GM12878 (cell line): ENCODE measurements around the gene TRAF3IP1. TPM values are rescaled to one million over a fixed set of nuclear protein-coding genes. Genes with fewer than 3 reads are reported as not detected.

Source experiments
- ATAC-seq: fragments of 200-7000 bp; cut with Tn5 transposase; 3 replicates; pipeline ENCODE4 v1.9.1; 2020; ENCODE audit warnings: mild to moderate bottlenecking, moderate library complexity
- BruUV-seq: library from RNA; stranded (reverse); fragments of 400-500 nt; replicated peaks from 2 replicates; lab custom pipeline; 2021; lab: Mats Ljungman, UMichigan
- CTCF ChIA-PET: fragments of 300-600 bp; sonication (Branson Sonifier 250); formaldehyde crosslinking; extraction: SDS; loops from one replicate; lab custom pipeline; 2021; ENCODE audit warnings: inconsistent platforms; lab: Yijun Ruan, JAX
- POLR2A ChIA-PET: fragments of 350-600 bp; formaldehyde crosslinking; extraction: SDS; loops from one replicate; lab custom pipeline; 2021; ENCODE audit warnings: inconsistent platforms; lab: Charles Lee
- RAD21 ChIA-PET: fragments of 300-600 bp; sonication (Branson Sonifier 250); formaldehyde crosslinking; loops from one replicate; lab custom pipeline; 2023; ENCODE audit warnings: antibody characterized with exemption; ENCODE audit not compliant: unreplicated experiment; lab: Charles Lee
- SMC1A ChIA-PET: fragments of 300-600 bp; sonication (Branson Sonifier 250); formaldehyde crosslinking; loops from one replicate; lab custom pipeline; 2023; ENCODE audit not compliant: unreplicated experiment, uncharacterized antibody; lab: Charles Lee
- DNase-seq: peaks from one replicate; pipeline ENCODE4 v3.0.0-alpha.2; 2011; ENCODE audit warnings: low read depth, low spot score
- FAIRE-seq: peaks from 3 replicates; lab custom pipeline; 2011; peaks lifted over from hg19 to GRCh38; lab: Jason Lieb, UNC
- H2AFZ ChIP-seq: 2 replicates; pipeline ENCODE4 v1.6.0; 2011; ENCODE audit warnings: low read depth, low read length, control low read depth; ENCODE audit not compliant: control insufficient read depth
- H3K27ac ChIP-seq: 2 replicates; pipeline ENCODE4 v1.5.1; 2011; ENCODE audit warnings: control low read depth; ENCODE audit not compliant: control insufficient read depth, insufficient read depth
- H3K27me3 ChIP-seq, 2 experiments: replicated peaks in 1 of 2; 2 replicates each; pipeline versions ENCODE4 v1.6.0 to v1.6.1; 2011; ENCODE audit warnings: low read length in 1 of 2; ENCODE audit not compliant: control insufficient read depth in 2 of 2, insufficient read depth in 2 of 2
- H3K36me3 ChIP-seq, 2 experiments: 2 replicates each; pipeline ENCODE4 v1.5.1; 2011; ENCODE audit warnings: low read length in 1 of 2; ENCODE audit not compliant: control insufficient read depth in 2 of 2, insufficient read depth in 2 of 2
- H3K4me1 ChIP-seq: 2 replicates; pipeline ENCODE4 v1.6.1; 2011; ENCODE audit warnings: mild to moderate bottlenecking, low read length, moderate library complexity, mixed read lengths; ENCODE audit not compliant: control insufficient read depth, insufficient read depth
- H3K4me2 ChIP-seq: 2 replicates; pipeline ENCODE4 v1.6.0; 2011; ENCODE audit warnings: control low read depth; ENCODE audit not compliant: control insufficient read depth, insufficient read depth
- H3K4me3 ChIP-seq: fragments of 200-600 bp; sonication (generic); 2 replicates; pipeline ENCODE4 v1.5.1; 2016
- H3K79me2 ChIP-seq: 2 replicates; pipeline ENCODE4 v1.6.0; 2011; ENCODE audit warnings: low read length; ENCODE audit not compliant: control insufficient read depth, insufficient read depth
- H3K9ac ChIP-seq: 2 replicates; pipeline ENCODE4 v1.8.0; 2011; ENCODE audit warnings: low read length, control low read depth, mixed read lengths; ENCODE audit not compliant: control insufficient read depth, insufficient read depth
- H3K9me3 ChIP-seq: replicated peaks from 3 replicates; pipeline ENCODE4 v1.5.1; 2011; ENCODE audit warnings: mild to moderate bottlenecking, low read length; ENCODE audit not compliant: control insufficient read depth, insufficient read depth
- H4K20me1 ChIP-seq: 2 replicates; pipeline ENCODE4 v1.6.0; 2011; ENCODE audit not compliant: control insufficient read depth, insufficient read depth
- CTCF ChIP-seq, 3 experiments: IDR thresholded peaks in 2 of 3; conservative IDR thresholded peaks in 1 of 3; 2 replicates each; pipeline ENCODE4 v1.5.1; 2011; ENCODE audit warnings: low read depth in 3 of 3, low read length in 3 of 3, mild to moderate bottlenecking in 3 of 3, control low read depth in 2 of 3, moderate library complexity in 2 of 3, inconsistent platforms in 1 of 3, mixed read lengths in 1 of 3; ENCODE audit not compliant: control insufficient read depth in 2 of 3, insufficient read depth in 1 of 3; ENCODE audit errors: extremely low read depth in 1 of 3
- CUX1 ChIP-seq: IDR thresholded peaks from 2 replicates; pipeline ENCODE4 v1.6.1; 2012; ENCODE audit warnings: improper control_type of control experiment, low read depth, low read length; ENCODE audit not compliant: insufficient replicate concordance
- SREBF2 ChIP-seq: IDR thresholded peaks from 2 replicates; pipeline ENCODE4 v1.6.1; 2012; ENCODE audit warnings: mild to moderate bottlenecking, low read length
- TCF7 ChIP-seq: IDR thresholded peaks from 2 replicates; pipeline ENCODE4 v1.6.1; 2014; ENCODE audit warnings: antibody characterized with exemption, borderline replicate concordance
- USF2 ChIP-seq: IDR thresholded peaks from 2 replicates; pipeline ENCODE4 v1.6.1; 2011; ENCODE audit warnings: low read depth, low read length, improper control_type of control experiment, borderline replicate concordance
- ZBTB11 ChIP-seq: fragments of 450-650 bp; formaldehyde crosslinking; IDR thresholded peaks from 2 replicates; pipeline ENCODE4 v1.5.0; 2022; ENCODE audit warnings: mild to moderate bottlenecking, missing genetic modification characterization
- ZSCAN29 ChIP-seq: fragments of 450-650 bp; IDR thresholded peaks from 2 replicates; pipeline ENCODE4 v1.6.1; 2017; ENCODE audit warnings: mild to moderate bottlenecking, moderate library complexity
- WGBS: methylation state at CpG from one replicate; pipeline ENCODE4 v1.1.6; 2016; ENCODE audit warnings: low lambda C conversion rate; ENCODE audit not compliant: insufficient replicate concordance, insufficient coverage; ENCODE audit errors: missing lambda C conversion rate; 5-methylcytosine and 5-hydroxymethylcytosine counted together
- in situ Hi-C: fragments of 300-500 bp; cut with MboI; formaldehyde crosslinking; loops from 9 replicates; pipeline ENCODE4 v1.14.3; 2018; ENCODE audit warnings: mixed read lengths
- intact Hi-C: fragments of 100-400 bp; cut with micrococcal nuclease; formaldehyde crosslinking; loops from one replicate; pipeline ENCODE4 v1.14.2; 2022; ENCODE audit not compliant: unreplicated experiment
- polyA plus RNA-seq, 11 experiments: library from polyadenylated mRNA; depleted of rRNA in 4 of 11; unstranded in 6 of 11; stranded (reverse) in 5 of 11; fragments of >200 nt; fragmentation: Nextera tagmentation in 4 of 11; fragmentation: Illumina TruSeq in 1 of 11; extraction: Ambion mirVana in 4 of 11; extraction: Trizol in 1 of 11; gene quantifications; 1 replicate in 1 of 11; 2 replicates in 10 of 11; pipeline versions ENCODE4 v1.2.1 to v1.2.3, GENCODE V29; 2011 to 2016; ENCODE audit warnings: inconsistent platforms in 2 of 11, missing spikeins in 2 of 11, low read depth in 1 of 11
- total RNA-seq, 4 experiments: library from RNA; depleted of rRNA in 3 of 4; stranded (reverse); fragments of >200 nt in 3 of 4; fragmentation: Illumina TruSeq in 1 of 4; extraction: Trizol in 1 of 4; gene quantifications; 2 replicates each; pipeline versions ENCODE4 v1.2.1 to v1.2.3, GENCODE V29; 2013 to 2021

TRAF3IP1 gene
- total and polyA plus RNA-seq, 10 of the 15 experiments (the other 5 are each of a cell fraction or from before 2014, with no cell fraction given): 1.6 to 7.5 (median 3.6) TPM

GRCh38 chr2:238277695-238278094 lies 42.6 kb upstream of the TRAF3IP1 start:
- ChIA-PET SMC1A (no interaction called here), CTCF (no interaction called here)
- FAIRE-seq: no peak
- no peak for TF ChIP-seq ZBTB11 (CRISPR knock-in tag)
- TF ChIP-seq CUX1: no peak
- TF ChIP-seq SREBF2: no peak
- no peak for TF ChIP-seq USF2
- TF ChIP-seq CTCF (IDR thresholded peaks at IDR 0.05 in 2 of 3, conservative IDR thresholded peaks at IDR 0.05 in 1 of 3; ENCODE audit: control insufficient read depth in 2 of 3, extremely low read depth in 1 of 3, insufficient read depth in 1 of 3, low read depth in 3 of 3, low read length in 3 of 3): no peak
- TF ChIP-seq TCF7: no peak
- no peak for TF ChIP-seq ZSCAN29

More at GRCh38 chr2:238277695-238278094, 42.6 kb upstream of the TRAF3IP1 start:
- Histone ChIP-seq H3K79me2 (no peaks in the 10 kb centered on the region; the same call in 1 of the 2 replicates), H3K36me3 (peaks cover 17 to 19% of the 10 kb centered on the region in 2 experiments), H3K27ac (no peak overlapping the region), H2AFZ (no peak overlapping the region), H3K4me1 (no peaks in the 10 kb centered on the region), H3K9me3 (no peaks in the 10 kb centered on the region), H3K4me2 (no peak overlapping the region), H3K4me3 (no peak overlapping the region), H3K27me3 (no peaks in the 10 kb centered on the region), H4K20me1 (no peaks in the 10 kb centered on the region), H3K9ac (no peak overlapping the region)
- no TSS peak for BruUV-seq
- intact Hi-C loops (no loop called here), in situ Hi-C loops (no loop called here)
- WGBS: 88% methylated on average over 15 of the region's 15 CpGs
- ATAC-seq (no peak), DNase-seq (no peak)
- ChIA-PET POLR2A (no interaction called here), RAD21 (no interaction called here)
